Measurements from ENCODE around the gene JPH3.
"Not testable (repeated sequence)": the region's sequence is repeated elsewhere in the genome, so short reads cannot be mapped to it uniquely, and the experiment has no call there.

The JPH3 gene

DNA sequence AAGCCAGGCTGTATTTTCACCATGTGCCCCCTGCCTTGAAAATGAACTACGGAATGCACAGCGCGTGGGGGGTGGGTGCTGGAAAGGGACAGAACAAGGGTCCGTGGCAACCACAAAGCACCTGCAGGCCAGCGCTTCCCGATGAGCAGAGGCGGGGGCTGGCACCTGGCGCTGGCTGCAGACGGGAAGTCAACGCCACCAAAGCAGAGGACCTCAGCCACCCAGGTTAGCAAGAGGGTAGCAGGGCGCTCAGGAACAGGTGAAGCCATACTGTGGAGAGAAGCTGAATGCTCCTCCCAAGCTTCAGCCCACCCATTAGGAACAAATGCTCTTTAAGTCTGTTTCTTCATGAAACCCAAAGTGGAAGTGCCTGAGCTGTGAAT lies 98.8 kb downstream of the JPH3 start:
- DNase-seq: no peak

DNA sequence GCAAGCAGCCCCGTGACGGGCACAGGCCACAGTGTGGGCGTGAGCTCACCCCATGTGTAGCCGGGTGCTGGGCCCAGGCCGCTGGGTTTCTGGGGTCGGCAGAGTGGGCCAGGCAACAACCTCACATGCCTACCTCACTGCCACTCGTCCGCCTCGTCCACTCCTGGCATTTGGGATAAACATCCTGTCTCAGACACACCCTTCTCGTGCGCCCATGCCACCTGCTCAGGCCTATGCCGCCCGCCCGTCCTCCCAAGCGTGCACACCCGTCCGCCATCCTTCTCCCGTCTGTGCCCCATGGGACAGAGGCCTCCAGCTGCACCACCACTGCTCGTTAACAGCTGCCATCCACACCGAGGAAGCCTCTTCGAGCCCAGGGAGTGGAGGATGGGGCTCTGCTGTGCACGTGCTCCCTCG lies 99.2 kb downstream of the JPH3 start:
- DNase-seq: peak; percentile 30

DNA sequence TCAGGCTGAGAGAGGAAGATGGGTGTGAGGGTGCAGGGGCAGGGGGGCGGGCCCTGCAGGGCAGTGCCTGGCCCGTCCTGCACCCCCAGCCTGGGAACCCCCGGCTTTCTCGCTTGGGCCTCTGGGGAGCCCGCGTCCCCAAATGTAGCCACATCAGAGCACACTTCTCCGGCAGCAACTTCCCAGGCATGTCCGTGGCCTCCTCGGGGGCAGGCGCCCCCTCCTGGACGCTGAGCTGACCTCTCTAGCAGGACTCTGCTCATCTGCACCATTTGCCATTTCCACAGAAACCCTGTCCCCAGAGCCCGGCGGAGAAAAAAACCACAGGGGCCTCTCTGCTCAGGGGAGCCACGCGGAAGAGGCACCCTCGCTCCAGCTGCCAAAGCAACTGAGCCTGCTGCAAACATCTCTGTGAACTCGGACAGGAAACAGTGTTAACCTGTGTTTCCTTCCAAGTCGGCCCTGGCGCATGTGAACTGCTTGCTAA lies 100.1 kb downstream of the JPH3 start:
- DNase-seq: peak; percentile 39

DNA sequence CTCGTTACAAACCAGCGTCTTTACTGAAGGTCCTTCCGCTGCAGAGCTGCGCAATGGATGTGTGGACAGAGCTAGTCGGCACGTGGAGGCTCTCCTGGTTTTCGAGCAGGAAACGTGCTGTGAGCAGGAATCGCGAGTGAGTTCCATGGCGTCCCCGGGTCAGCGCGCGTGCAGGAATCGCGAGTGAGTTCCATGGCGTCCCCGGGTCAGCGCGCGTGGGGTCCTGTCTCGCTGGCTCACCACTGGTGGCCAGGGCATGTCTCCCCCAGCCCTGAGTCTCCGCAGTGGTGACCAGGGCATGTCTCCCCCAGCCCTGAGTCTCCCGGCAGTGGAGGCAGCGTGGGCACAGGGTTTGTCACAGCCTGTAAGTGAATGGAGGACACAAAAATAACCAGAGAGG lies 100.8 kb downstream of the JPH3 start:
- no peak for DNase-seq

DNA sequence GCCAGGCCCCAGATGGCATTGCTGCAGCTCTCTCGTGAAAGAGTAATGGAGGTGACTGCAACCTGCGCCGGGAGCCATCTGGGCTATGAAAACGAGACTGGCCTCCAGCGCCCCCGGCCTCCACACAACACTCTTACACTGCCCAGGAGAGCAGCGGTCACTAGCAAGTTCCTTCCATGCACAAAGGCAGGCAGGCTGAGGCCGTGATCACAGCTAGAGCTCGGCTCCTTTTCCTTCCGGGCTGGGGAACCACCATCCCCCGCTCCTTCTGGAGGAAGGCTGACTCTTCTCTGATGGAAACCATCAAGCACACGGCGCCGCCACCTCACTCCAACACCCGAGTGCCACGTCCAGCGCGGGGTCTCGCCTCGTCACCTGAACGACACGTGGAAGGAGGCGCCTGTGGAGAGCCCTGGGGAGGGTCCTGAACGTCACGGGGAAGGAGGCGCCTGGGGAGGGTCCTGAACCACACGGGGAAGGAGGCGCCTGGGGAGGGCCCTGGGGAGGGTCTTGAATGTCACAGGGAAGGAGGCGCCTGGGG lies 101.6 kb downstream of the JPH3 start:
- no peak for DNase-seq

DNA sequence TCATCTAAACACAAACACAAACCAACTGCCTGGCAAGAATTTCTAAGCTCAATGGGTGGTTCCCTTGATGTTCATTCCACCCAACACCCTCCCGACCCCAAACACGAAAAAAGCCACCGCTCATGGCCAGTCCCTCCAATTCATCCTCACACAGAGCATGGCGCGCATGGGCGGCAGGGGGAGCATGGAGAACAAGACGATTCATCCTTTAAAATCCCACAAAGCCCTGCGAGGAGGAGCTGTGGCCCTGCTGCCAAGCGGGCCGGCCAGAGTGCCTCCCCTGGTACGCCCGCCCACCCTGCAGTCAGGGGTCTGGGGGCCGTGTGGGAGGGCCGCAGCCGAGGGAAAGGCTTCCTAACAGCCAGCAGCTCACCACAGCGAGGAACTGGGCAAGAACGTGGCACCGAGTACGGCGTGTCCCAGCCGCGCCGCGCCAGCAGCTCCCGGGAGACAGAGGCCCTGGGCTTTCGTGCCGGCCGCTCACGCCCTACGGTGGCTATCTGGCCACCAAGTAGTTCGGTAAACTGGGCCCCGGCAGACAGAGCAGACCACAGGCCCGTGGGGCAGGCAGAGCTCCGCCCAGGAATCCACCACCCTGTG lies 102.5 kb downstream of the JPH3 start:
- DNase-seq: no peak

DNA sequence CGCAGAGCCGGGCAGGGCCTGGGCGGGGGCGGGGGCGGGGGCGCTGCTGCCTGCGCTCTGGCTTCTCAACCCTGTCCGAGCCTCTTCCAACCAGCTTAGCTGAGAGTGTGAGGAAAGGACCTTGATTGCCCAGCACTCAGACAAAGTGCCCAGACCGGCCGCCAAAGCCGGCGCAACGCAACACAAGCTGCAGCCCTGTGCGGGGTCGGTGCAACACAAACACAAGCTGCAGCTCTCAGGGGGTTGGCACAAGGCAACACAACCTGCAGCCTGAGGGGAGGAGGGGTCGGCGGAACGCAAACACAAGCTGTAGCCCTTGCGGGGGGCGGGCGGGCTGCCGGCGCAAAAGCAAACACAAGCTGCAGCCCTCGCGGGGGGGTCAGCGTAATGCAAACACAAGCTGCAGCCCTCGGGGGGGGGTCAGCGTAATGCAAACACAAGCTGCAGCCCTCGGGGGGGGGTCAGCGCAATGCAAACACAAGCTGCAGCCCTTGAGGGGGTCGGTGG lies 103.5 kb downstream of the JPH3 start:
- no peak for DNase-seq

DNA sequence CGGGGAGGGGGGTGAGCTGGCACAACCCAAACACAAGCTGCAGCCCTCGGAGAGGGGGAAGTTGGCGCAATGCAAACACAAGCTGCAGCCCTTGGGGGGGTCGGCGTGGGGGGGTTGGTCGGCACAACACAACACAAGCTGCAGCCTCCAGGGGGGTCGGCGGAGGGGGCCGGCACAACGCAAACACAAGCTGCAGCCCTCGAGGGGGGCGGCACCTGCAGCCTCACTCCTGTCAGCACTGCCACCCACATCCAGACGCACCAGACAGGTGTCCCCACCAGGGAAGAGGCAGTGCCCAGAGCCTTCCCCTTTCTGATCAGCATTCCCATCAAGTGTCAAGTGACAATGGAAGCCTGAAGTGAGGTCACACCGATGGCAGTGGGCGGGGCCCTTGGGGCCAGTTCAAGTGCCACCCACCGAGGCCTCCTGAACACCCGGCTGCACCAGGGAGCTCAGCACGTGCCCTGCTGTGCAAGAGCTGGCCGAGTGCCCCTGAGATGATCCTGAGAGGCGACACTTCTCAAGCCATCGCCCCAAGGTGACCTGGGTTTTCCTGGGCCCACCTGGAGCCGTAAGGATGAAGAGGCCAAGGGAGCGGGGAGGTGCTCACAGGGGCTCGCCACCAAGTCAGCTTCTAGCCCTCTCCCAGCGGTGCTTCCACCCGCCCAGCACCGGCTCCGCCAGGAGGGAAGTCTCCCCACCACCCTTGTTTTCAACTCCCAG lies 104.1 kb downstream of the JPH3 start:
- no peak for DNase-seq

DNA sequence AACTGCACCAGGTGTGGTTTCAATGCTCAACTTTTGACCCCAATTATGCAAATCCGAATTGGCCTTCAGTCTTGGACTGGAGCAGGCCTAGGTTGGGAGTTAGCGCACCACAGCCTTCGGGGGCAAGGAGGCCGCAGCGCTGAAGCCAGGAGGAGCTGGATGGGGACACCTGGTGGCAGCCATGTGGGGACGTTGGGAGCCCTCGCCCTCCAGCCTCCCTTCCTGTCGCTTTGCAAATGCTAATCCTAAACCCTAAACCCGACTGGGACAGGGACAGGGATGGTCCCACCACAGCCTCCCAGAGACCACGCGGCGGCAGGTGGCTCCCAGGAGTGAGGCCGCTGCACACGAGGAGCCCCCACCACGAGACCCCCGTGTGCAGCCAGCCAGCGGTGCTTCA lies 104.8 kb downstream of the JPH3 start:
- no peak for DNase-seq

GRCh38 chr16:87707714-87708580 lies 105.6 kb downstream of the JPH3 start:
- no peak for DNase-seq

- DNase-seq: no peak
Observed at GRCh38 chr16:87708881-87709638, 106.8 kb downstream of the JPH3 start.

DNA sequence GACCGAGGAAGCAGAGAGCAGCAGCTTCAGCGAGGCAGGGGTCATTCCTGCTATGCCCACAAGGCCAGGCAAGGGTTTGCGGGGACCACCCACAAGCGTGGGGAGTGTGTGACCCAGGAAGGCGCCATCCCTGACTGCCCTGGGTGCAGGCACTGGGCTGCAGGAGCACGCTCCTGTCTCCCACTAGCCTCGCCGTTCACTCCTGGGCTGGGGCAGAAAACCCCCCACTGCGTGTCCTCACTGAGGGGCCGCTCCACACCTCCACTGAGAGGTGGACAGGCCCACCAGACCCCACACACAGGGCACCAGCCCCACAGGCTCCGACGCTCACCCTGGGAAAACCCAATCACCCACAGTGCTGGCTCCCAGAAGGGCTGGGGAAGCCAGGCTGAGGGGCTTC lies 107.4 kb downstream of the JPH3 start:
- no peak for DNase-seq

DNA sequence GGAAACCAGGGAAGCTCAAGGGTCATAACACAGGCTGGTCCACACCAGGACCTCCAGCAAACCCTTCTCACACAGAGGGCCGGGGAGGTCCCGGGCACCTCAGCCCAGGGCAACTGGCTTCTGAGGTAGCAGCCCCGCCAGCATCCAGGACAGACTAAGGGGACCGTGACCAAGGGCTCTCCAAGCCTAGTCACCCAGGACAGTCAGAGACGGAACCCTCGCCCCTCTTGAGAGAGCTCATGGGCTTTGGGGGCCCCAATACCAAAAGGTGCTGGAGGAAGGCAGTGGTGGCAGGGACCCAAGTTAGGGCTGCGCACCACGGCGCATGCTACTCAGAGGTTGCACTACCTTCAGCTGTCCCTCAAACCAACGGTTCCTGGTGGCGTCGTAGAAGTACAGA lies 108.6 kb downstream of the JPH3 start:
- DNase-seq: no peak

DNA sequence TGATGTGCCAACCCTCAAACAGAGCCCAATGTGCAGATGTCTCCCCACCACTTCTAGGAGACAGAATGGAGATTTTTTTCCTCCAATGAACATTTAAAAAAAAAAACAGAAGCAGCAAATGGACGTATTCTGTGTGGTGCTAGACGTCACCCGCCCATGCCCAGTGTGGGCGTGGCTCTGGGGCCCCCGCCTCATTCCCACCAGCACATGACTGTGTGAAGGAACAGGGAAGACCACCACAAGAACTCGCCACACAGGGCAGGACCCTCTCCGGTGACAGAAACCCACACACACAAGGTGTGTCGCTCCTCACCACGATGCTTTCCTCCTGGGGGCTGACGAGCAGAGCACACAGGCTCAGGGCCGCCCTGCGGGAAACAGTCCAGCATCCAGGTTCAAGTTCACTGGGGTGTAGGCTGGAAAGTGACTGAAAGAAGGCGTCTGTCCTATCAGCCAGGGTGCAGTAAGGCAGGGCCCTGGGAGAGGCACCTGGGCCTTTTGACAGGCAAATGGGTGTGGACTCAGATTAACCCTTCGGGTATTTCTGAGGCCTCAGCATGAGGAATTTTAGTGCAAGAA lies 110.0 kb downstream of the JPH3 start:
- no peak for DNase-seq

DNA sequence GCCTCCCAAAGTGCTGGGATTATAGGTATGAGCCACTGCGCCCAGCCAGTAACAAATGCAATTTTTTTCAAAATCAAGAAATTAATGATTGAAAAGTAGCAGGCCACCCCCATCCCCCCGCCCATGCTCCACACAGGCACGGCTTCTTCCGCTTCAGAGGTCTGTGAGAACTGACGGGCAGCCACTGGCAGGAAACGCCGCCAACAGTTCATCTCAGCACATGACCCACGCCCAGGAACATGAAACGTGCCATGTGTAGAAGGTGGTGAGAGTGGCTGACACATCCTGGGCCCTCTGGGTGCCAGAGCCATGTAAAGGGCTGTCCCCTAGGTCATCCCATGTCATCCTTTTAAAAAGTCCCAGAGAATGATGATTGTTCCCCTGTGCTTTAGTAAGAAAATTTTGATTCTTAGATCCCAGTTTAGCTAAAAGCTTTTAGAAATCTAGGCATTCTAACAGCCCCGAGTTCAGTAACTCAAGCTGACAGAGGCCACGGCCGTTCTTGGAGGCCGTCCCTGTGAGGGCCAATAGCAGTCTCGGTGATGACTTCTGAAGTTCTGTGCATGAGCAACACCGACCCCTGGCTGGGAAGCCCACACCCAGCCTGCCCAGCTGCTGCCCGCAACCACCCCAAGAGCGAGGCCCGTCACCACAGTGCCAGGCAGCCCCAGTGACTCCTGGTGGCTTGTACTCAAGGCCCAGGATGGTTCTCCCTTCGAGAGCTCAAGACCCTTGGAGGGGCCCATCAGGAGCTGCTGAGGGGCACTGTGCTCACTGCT lies 111.3 kb downstream of the JPH3 start:
- DNase-seq: peak; percentile 54

GRCh38 chr16:87715231-87715630 lies 112.9 kb downstream of the JPH3 start:
- DNase-seq: no peak

DNA sequence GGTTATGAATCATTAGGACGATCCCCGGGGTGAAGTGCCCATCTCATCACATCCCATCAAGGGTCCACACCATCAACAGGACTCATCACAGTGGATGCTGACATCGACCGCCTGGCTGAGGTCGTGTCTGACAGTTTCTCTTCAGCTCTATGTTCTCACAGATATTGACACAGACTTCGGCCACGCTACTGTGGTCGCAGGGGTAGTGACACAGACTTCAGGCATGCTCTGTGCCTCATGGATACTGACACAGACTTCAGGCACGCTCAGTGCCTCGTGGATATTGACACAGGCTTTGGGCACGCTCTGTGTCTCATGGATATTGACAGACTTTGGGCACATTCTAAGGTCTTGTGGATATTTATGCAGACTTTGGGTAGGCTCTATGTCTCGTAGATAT lies 113.3 kb downstream of the JPH3 start:
- DNase-seq: no peak

DNA sequence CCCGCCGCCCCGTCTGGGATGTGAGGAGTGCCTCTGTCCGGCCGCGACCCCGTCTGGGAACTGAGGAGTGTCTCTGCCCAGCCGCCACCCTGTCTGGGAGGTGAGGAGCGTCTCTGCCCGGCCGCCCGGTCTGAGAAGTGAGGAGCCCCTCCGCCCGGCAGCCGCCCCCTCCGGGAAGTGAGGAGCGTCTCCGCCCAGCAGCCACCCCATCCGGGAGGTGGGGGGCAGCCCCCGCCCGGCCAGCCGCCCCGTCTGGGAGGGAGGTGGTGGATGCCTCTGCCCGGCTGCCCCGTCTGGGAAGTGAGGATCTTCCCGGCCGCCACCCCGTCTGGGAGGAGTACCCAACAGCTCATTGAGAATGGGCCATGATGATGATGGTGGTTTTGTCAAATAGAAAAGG lies 116.5 kb downstream of the JPH3 start:
- not testable (repeated sequence) for DNase-seq

GRCh38 chr16:87720446-87720845 lies 118.1 kb downstream of the JPH3 start:
- DNase-seq: no peak

GRCh38 chr16:87721622-87722585 lies 119.6 kb downstream of the JPH3 start:
- DNase-seq: no peak

All from CD4-positive, alpha-beta T cell treated with Interleukin-15 for 1 hour (primary cell).